DOHH2 (cell line): Measurements from ENCODE around the gene CDK17.

Source experiments
- CTCF ChIP-seq: fragments of 200-600 bp; sonication (generic); IDR thresholded peaks from one replicate; pipeline ENCODE4 v1.5.1; 2014; ENCODE audit warnings: antibody characterized with exemption, mild to moderate bottlenecking, low read depth, low read length; ENCODE audit not compliant: poor library complexity, severe bottlenecking
- EZH2phosphoT487 ChIP-seq: fragments of 200-600 bp; sonication (generic); IDR thresholded peaks from 2 replicates; pipeline ENCODE4 v1.6.1; 2017; ENCODE audit warnings: borderline replicate concordance, mild to moderate bottlenecking, antibody characterized with exemption, low read length, moderate library complexity, mixed read lengths

GRCh38 chr12:96400631-96401075 is 414 bp upstream of the CDK17 start:
- TF ChIP-seq CTCF (no peak), EZH2phosphoT487 (no peak)
